Measurements from ENCODE around the gene MRPS2. TPM values are rescaled to one million over a fixed set of nuclear protein-coding genes. Genes with fewer than 3 reads are reported as not detected.

Gene MRPS2
- total RNA-seq, 1 donor from 2014 or later, result 23.4 TPM

DNA sequence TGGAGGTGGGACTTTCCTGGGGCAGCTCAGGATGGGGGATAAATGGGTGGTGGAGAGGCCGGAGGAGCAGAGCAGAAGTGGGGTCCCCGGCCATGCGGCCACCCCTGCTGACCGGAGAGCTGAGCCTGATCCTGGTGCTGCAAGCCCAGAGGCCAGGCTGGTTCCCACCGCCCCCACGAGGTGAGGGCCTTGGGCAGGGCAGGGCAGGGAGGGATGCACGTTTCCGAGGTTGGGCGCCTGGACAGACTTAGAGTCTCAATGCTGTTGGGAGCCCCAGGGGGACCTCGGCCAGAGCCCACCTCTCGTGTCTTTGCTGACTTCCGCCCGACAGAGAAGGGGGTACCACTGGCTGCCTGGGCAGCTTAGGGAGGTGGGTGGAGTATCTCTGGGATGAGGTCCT, 51.0 kb downstream of the MRPS2 start:
- no peaks in the 10 kb centered on the region for H3K27me3 ChIP-seq
- Mint-ChIP-seq H3K27ac (no peak overlapping the region), H3K27me3 (ENCODE audit: insufficient read depth, low read depth) (peaks cover 2% of the 10 kb centered on the region), H3K36me3 (no peaks in the 10 kb centered on the region), H3K4me1 (peaks cover 2% of the 10 kb centered on the region), H3K4me3 (no peak overlapping the region), H3K9me3 (peaks cover 2% of the 10 kb centered on the region)
- no peaks in the 10 kb centered on the region for H3K79me2 ChIP-seq (ENCODE audit: low read depth)
- H3K27ac ChIP-seq, result no peak overlapping the region
- no peak overlapping the region for H3K4me3 ChIP-seq
- H2AFZ ChIP-seq (replicated peaks), result no peak overlapping the region
- H3K9me3 ChIP-seq (ENCODE audit: low read depth), result no peaks in the 10 kb centered on the region
- no peaks in the 10 kb centered on the region for H4K20me1 ChIP-seq (ENCODE audit: low read depth)
- H3K9ac ChIP-seq, result no peak overlapping the region
- H3K4me2 ChIP-seq, result no peak overlapping the region
- no peaks in the 10 kb centered on the region for H3K4me1 ChIP-seq
- no peaks in the 10 kb centered on the region for H3K36me3 ChIP-seq
- no peak for TF ChIP-seq EZH2phosphoT487 (IDR thresholded peaks at IDR 0.05)
- TF ChIP-seq, protein P1, sequence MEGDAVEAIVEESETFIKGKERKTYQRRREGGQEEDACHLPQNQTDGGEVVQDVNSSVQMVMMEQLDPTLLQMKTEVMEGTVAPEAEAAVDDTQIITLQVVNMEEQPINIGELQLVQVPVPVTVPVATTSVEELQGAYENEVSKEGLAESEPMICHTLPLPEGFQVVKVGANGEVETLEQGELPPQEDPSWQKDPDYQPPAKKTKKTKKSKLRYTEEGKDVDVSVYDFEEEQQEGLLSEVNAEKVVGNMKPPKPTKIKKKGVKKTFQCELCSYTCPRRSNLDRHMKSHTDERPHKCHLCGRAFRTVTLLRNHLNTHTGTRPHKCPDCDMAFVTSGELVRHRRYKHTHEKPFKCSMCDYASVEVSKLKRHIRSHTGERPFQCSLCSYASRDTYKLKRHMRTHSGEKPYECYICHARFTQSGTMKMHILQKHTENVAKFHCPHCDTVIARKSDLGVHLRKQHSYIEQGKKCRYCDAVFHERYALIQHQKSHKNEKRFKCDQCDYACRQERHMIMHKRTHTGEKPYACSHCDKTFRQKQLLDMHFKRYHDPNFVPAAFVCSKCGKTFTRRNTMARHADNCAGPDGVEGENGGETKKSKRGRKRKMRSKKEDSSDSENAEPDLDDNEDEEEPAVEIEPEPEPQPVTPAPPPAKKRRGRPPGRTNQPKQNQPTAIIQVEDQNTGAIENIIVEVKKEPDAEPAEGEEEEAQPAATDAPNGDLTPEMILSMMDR (IDR thresholded peaks at IDR 0.05), result no peak
- no peak for TF ChIP-seq EZH2 (IDR thresholded peaks at IDR 0.05)
- DNase-seq (ENCODE audit: low spot score), result no peak
- no peaks in the 10 kb centered on the region for H3F3A ChIP-seq (ENCODE audit: low read depth)

DNA sequence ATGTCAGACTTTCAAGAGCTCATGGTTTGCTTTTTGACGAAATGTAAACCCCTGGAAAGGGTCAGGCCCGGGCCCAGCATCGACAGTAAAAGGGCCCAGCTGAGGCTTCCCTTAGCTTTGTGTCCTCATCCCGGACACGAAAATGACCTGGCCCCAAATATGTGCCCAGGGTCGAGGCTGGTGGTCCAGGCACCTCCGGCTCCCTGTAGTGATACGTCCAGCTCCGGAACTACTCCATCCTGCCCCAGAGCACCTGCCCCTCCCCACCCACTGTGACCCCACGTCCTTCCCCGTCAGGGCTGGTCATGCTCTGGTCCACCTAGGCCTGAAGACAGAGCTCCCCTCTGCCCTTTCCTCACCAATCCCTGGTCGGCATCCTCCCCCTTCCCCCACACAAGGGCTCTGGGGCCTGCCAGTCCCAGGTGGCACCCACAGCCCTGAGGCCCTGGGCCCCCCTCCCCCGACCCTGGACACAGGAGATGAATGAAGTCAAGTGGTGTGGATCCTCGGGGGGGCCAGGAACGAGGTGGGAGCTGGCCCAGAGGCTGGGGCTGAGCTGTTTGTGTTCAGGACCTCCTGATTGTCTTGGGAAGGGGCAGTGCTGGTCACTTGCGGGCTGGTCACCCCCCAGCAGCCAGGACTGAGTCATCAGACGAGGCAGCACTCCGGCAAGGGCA, 51.7 kb downstream of the MRPS2 start:
- Mint-ChIP-seq H3K36me3 (no peaks in the 10 kb centered on the region), H3K4me3 (no peak overlapping the region), H3K27me3 (ENCODE audit: insufficient read depth, low read depth) (peaks cover 2% of the 10 kb centered on the region)

DNA sequence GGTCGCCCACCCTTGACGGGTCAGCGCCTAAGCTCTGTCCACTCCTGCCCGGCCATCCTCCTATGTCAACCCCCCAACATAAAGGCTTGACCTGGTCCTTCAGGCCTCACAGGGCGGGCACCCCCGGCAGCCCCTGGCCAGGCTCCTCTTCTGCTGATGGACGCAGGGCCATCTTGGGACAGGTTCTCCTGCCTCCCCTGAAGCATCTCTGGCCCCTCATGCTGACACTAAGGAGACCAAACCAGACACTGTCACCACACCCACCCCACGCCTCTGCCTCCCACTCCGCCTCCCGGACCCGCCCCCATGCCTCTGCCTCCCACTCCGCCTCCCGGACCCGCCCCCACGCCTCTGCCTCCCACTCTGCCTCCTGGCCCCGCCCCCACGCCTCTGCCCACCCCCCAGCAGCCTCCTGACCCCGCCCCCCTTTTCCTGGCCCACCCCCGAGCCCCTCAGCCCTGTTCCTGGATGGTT, 52.3 kb downstream of the MRPS2 start:
- Histone ChIP-seq H3K4me1 (no peaks in the 10 kb centered on the region), H3F3A (ENCODE audit: low read depth) (no peaks in the 10 kb centered on the region), H4K20me1 (ENCODE audit: low read depth) (no peaks in the 10 kb centered on the region), H3K36me3 (no peaks in the 10 kb centered on the region), H3K79me2 (ENCODE audit: low read depth) (no peaks in the 10 kb centered on the region), H2AFZ (replicated peaks) (no peak overlapping the region), H3K4me2 (no peak overlapping the region), H3K27me3 (no peaks in the 10 kb centered on the region), H3K9me3 (ENCODE audit: low read depth) (no peaks in the 10 kb centered on the region), H3K4me3 (no peak overlapping the region), H3K9ac (no peak overlapping the region), H3K27ac (no peak overlapping the region)
- Mint-ChIP-seq H3K4me1 (peaks cover 2% of the 10 kb centered on the region), H3K36me3 (no peaks in the 10 kb centered on the region), H3K4me3 (no peak overlapping the region), H3K9me3 (peaks cover 2% of the 10 kb centered on the region), H3K27ac (no peak overlapping the region), H3K27me3 (ENCODE audit: insufficient read depth, low read depth) (peaks cover 2% of the 10 kb centered on the region)
- DNase-seq (ENCODE audit: low spot score), result no peak
- TF ChIP-seq, protein P1 (IDR thresholded peaks at IDR 0.05), result no peak
- TF ChIP-seq EZH2phosphoT487 (IDR thresholded peaks at IDR 0.05) (no peak), EZH2 (IDR thresholded peaks at IDR 0.05) (no peak)

More for the DNA sequence above, 51.7 kb downstream of the MRPS2 start:
- no peaks in the 10 kb centered on the region for H3K79me2 ChIP-seq (ENCODE audit: low read depth)
- no peaks in the 10 kb centered on the region for H3K27me3 ChIP-seq
- peaks cover 2% of the 10 kb centered on the region for H3K4me1 Mint-ChIP-seq
- no peaks in the 10 kb centered on the region for H3K4me1 ChIP-seq
- H3K9me3 ChIP-seq (ENCODE audit: low read depth), result no peaks in the 10 kb centered on the region
- H3K36me3 ChIP-seq, result no peaks in the 10 kb centered on the region
- no peak for DNase-seq (ENCODE audit: low spot score)
- TF ChIP-seq EZH2phosphoT487 (IDR thresholded peaks at IDR 0.05), result no peak
- TF ChIP-seq EZH2 (IDR thresholded peaks at IDR 0.05), result no peak
- TF ChIP-seq, protein P1 (IDR thresholded peaks at IDR 0.05), result no peak
- H4K20me1 ChIP-seq (ENCODE audit: low read depth), result no peaks in the 10 kb centered on the region
- H2AFZ ChIP-seq (replicated peaks), result no peak overlapping the region
- no peak overlapping the region for H3K9ac ChIP-seq
- peaks cover 2% of the 10 kb centered on the region for H3K9me3 Mint-ChIP-seq
- H3K27ac Mint-ChIP-seq, result no peak overlapping the region
- H3K4me2 ChIP-seq, result no peak overlapping the region
- H3K4me3 ChIP-seq, result no peak overlapping the region
- no peaks in the 10 kb centered on the region for H3F3A ChIP-seq (ENCODE audit: low read depth)
- H3K27ac ChIP-seq, result no peak overlapping the region

Other genes starting within 250 kb of the MRPS2 start
- gene PPP1R26, start 20.9 kb upstream of the MRPS2 start, total RNA-seq (ENCODE audit: low replicate concordance), result 23.0 and 48.7 TPM in 2 replicates
- not detected in 2 replicates for gene LCN1, start 20.8 kb downstream of the MRPS2 start, total RNA-seq (ENCODE audit: low replicate concordance)
- not detected in 2 replicates for gene OBP2A, start 45.4 kb downstream of the MRPS2 start, total RNA-seq (ENCODE audit: low replicate concordance)
- not detected in 2 replicates for gene PAEP, start 61.1 kb downstream of the MRPS2 start, total RNA-seq (ENCODE audit: low replicate concordance)
- gene GLT6D1, start 138.9 kb downstream of the MRPS2 start, total RNA-seq (ENCODE audit: low replicate concordance), result 0.12 and 0.80 TPM in 2 replicates
- gene LCN9, start 162.6 kb downstream of the MRPS2 start, total RNA-seq (ENCODE audit: low replicate concordance), result 2.4 and 6.6 TPM in 2 replicates
- not detected in 2 replicates for gene SOHLH1, start 198.8 kb downstream of the MRPS2 start, total RNA-seq (ENCODE audit: low replicate concordance)
- gene KCNT1, start 201.5 kb downstream of the MRPS2 start, total RNA-seq (ENCODE audit: low replicate concordance), result not detected in 2 replicates

All from neural progenitor cell (in vitro differentiated cells).